OCI-LY7 (cell line): ENCODE measurements around the gene TMEM255B. TPM values are rescaled to one million over a fixed set of nuclear protein-coding genes. Genes with fewer than 3 reads are reported as not detected.

Experiments
- BruUV-seq: library from RNA; stranded (reverse); fragments of 400-500 nt; replicated peaks from 2 replicates; lab custom pipeline; 2021; lab: Mats Ljungman, UMichigan
- CTCF ChIA-PET: fragments of 300-600 bp; sonication (Branson Sonifier 250); formaldehyde crosslinking; loops from one replicate; lab custom pipeline; 2022; ENCODE audit warnings: antibody characterized with exemption; ENCODE audit not compliant: unreplicated experiment; lab: Charles Lee
- POLR2A ChIA-PET: fragments of 300-600 bp; sonication (Branson Sonifier 250); formaldehyde crosslinking; loops from one replicate; lab custom pipeline; 2022; ENCODE audit warnings: antibody characterized with exemption; lab: Charles Lee
- DNase-seq: peaks from one replicate; pipeline ENCODE4 v3.0.0-alpha.2; 2015; ENCODE audit warnings: low spot score
- H2AFZ ChIP-seq: fragments of 200-600 bp; sonication (generic), shearing (Covaris generic); 2 replicates; pipeline ENCODE4 v1.6.1; 2014; ENCODE audit warnings: mild to moderate bottlenecking, antibody characterized with exemption, low read length, moderate library complexity
- H3K27ac ChIP-seq: fragments of 200-600 bp; sonication (generic); 2 replicates; pipeline ENCODE4 v1.5.1; 2014; ENCODE audit warnings: mixed run types, low read depth, mild to moderate bottlenecking, moderate library complexity, low read length, inconsistent platforms; ENCODE audit not compliant: poor library complexity, severe bottlenecking
- H3K36me3 ChIP-seq: fragments of 200-600 bp; sonication (generic); 2 replicates; pipeline ENCODE4 v1.6.1; 2014; ENCODE audit warnings: mild to moderate bottlenecking, antibody characterized with exemption, low read length, moderate library complexity, mixed read lengths; ENCODE audit not compliant: insufficient read depth
- H3K4me1 ChIP-seq: fragments of 200-600 bp; sonication (generic); 2 replicates; pipeline ENCODE4 v1.5.1; 2014; ENCODE audit warnings: mild to moderate bottlenecking, low read length; ENCODE audit not compliant: insufficient read depth, poor library complexity, severe bottlenecking
- H3K4me2 ChIP-seq: fragments of 200-600 bp; sonication (generic); 2 replicates; pipeline ENCODE4 v1.6.1; 2014; ENCODE audit warnings: mild to moderate bottlenecking, low read length
- H3K4me3 ChIP-seq: fragments of 200-600 bp; sonication (generic); 2 replicates; pipeline ENCODE4 v1.5.1; 2014; ENCODE audit warnings: mild to moderate bottlenecking, low read depth, low read length; ENCODE audit not compliant: poor library complexity, severe bottlenecking
- H3K79me2 ChIP-seq: fragments of 200-600 bp; sonication (generic); 2 replicates; pipeline ENCODE4 v1.6.1; 2016; ENCODE audit warnings: low read depth, mild to moderate bottlenecking, low read length, moderate library complexity, mixed read lengths; ENCODE audit not compliant: insufficient read depth
- H3K9me2 ChIP-seq: fragments of 200-600 bp; sonication (generic); 2 replicates; pipeline ENCODE4 v1.6.1; 2016; ENCODE audit warnings: mild to moderate bottlenecking, low read length, mixed read lengths; ENCODE audit not compliant: insufficient read depth
- H3K9me3 ChIP-seq: fragments of 200-600 bp; sonication (generic); 2 replicates; pipeline ENCODE4 v1.6.1; 2014; ENCODE audit warnings: mild to moderate bottlenecking, mixed run types, low read length, mixed read lengths
- H4K20me1 ChIP-seq: fragments of 200-600 bp; sonication (generic); 2 replicates; pipeline ENCODE4 v1.6.1; 2014; ENCODE audit warnings: mild to moderate bottlenecking, antibody characterized with exemption, low read length, moderate library complexity, mixed read lengths; ENCODE audit not compliant: insufficient read depth
- CTCF ChIP-seq: fragments of 200-600 bp; sonication (generic); conservative IDR thresholded peaks from 2 replicates; pipeline ENCODE4 v1.5.1; 2014; ENCODE audit warnings: mild to moderate bottlenecking, antibody characterized with exemption, low read length, moderate library complexity, mixed read lengths
- EZH2phosphoT487 ChIP-seq: fragments of 200-600 bp; sonication (generic); IDR thresholded peaks from 2 replicates; pipeline ENCODE4 v1.6.1; 2018; ENCODE audit warnings: low read depth, borderline replicate concordance, mild to moderate bottlenecking, mixed run types, antibody characterized with exemption, low read length, moderate library complexity, mixed read lengths
- intact Hi-C: fragments of 100-400 bp; cut with micrococcal nuclease; formaldehyde crosslinking; loops from one replicate; pipeline ENCODE4 v1.10.0; 2022; ENCODE audit not compliant: unreplicated experiment
- total RNA-seq, 2 experiments: library from RNA; depleted of rRNA in 1 of 2; stranded (reverse); fragments of >200 nt in 1 of 2; shearing (Covaris generic) in 1 of 2; gene quantifications; 2 replicates each; pipeline ENCODE4 v1.2.3, GENCODE V29; 2014 to 2022

The TMEM255B gene
- total RNA-seq, 2 experiments from 2014 or later: 2.6 to 6.8 TPM

- no peak overlapping the region for H3K27ac ChIP-seq
- H4K20me1 ChIP-seq: no peaks in the 10 kb centered on the region
- CTCF ChIA-PET: no interaction called here
- no peak for DNase-seq
- H3K4me2 ChIP-seq: no peak overlapping the region
- no peaks in the 10 kb centered on the region for H3K4me1 ChIP-seq
- BruUV-seq: no TSS peak
- H3K4me3 ChIP-seq: no peak overlapping the region
- no peaks in the 10 kb centered on the region for H3K9me3 ChIP-seq
- H3K9me2 ChIP-seq: no peaks in the 10 kb centered on the region
- POLR2A ChIA-PET: no interaction called here
- intact Hi-C loops: no loop called here
- H2AFZ ChIP-seq: no peak overlapping the region
- no peaks in the 10 kb centered on the region for H3K36me3 ChIP-seq
- no peak for TF ChIP-seq EZH2phosphoT487
- TF ChIP-seq CTCF: no peak
- no peaks in the 10 kb centered on the region for H3K79me2 ChIP-seq
Observed at GRCh38 chr13:113753171-113753570, 5.9 kb upstream of the TMEM255B start.

GRCh38 chr13:113754242-113754641 is 4.8 kb upstream of the TMEM255B start:
- no peak overlapping the region for H3K27ac ChIP-seq
- no TSS peak for BruUV-seq
- CTCF ChIA-PET: interaction anchor here (0.6 kb wide), 1 partner anchor 210 kb away, joined by 3 read pairs; no protein-coding TSS in a partner anchor
- no peaks in the 10 kb centered on the region for H3K9me2 ChIP-seq
- H3K9me3 ChIP-seq: no peaks in the 10 kb centered on the region
- DNase-seq: no peak
- H3K79me2 ChIP-seq: no peaks in the 10 kb centered on the region
- no peak overlapping the region for H2AFZ ChIP-seq
- H3K4me1 ChIP-seq: no peaks in the 10 kb centered on the region
- POLR2A ChIA-PET: no interaction called here
- no peak overlapping the region for H3K4me3 ChIP-seq
- intact Hi-C loops: no loop called here
- no peaks in the 10 kb centered on the region for H3K36me3 ChIP-seq
- TF ChIP-seq CTCF (no peak), EZH2phosphoT487 (no peak)
- no peak overlapping the region for H3K4me2 ChIP-seq
- no peaks in the 10 kb centered on the region for H4K20me1 ChIP-seq

GRCh38 chr13:113754691-113755090 is 4.3 kb upstream of the TMEM255B start:
- Histone ChIP-seq H3K36me3 (no peaks in the 10 kb centered on the region), H3K9me3 (no peaks in the 10 kb centered on the region), H3K4me2 (no peak overlapping the region), H3K4me3 (no peak overlapping the region), H2AFZ (no peak overlapping the region), H3K27ac (no peak overlapping the region), H3K9me2 (no peaks in the 10 kb centered on the region), H4K20me1 (no peaks in the 10 kb centered on the region), H3K79me2 (no peaks in the 10 kb centered on the region), H3K4me1 (no peaks in the 10 kb centered on the region)
- intact Hi-C loops: no loop called here
- no peak for TF ChIP-seq EZH2phosphoT487
- no peak for TF ChIP-seq CTCF
- no TSS peak for BruUV-seq
- DNase-seq: no peak
- CTCF ChIA-PET: interaction anchor here (0.6 kb wide), 1 partner anchor 210 kb away, joined by 3 read pairs; no protein-coding TSS in a partner anchor
- POLR2A ChIA-PET: no interaction called here
